RPMI7951 (cell line): ENCODE data around the gene FAM3D. TPM values are rescaled to one million over a fixed set of nuclear protein-coding genes. Genes with fewer than 3 reads are reported as not detected.
A peak's percentile ranks its signal among the peaks of the same experiment; 100 is the strongest.
"Not testable (repeated sequence)": the region's sequence is repeated elsewhere in the genome, so short reads cannot be mapped to it uniquely, and the experiment has no call there.

Experiments
- DNase-seq: peaks from one replicate; pipeline ENCODE4 v3.0.0-alpha.2; 2012; ENCODE audit warnings: low read depth
- total RNA-seq: library from RNA; depleted of rRNA; stranded (reverse); fragments of >200 nt; shearing (Covaris generic); gene quantifications from 2 replicates; pipeline ENCODE4 v1.2.3, GENCODE V29; 2014

Gene FAM3D
- total RNA-seq, 1 experiment from 2014 or later: not detected

- DNase-seq: peak; percentile 95
These were observed 16.9 kb upstream of the FAM3D start for GRCh38 chr3:58683466-58683865.

GRCh38 chr3:58683001-58683458, 16.5 kb upstream of the FAM3D start:
- peak; percentile 87 for DNase-seq

GRCh38 chr3:58681863-58682262, 15.3 kb upstream of the FAM3D start:
- DNase-seq: no peak

GRCh38 chr3:58680879-58681525, 14.4 kb upstream of the FAM3D start:
- no peak for DNase-seq

GRCh38 chr3:58679974-58680666, 13.5 kb upstream of the FAM3D start:
- DNase-seq: no peak

- DNase-seq: peak; percentile 16
These were observed 12.9 kb upstream of the FAM3D start for GRCh38 chr3:58679446-58679845.

- not testable (repeated sequence) for DNase-seq
These were observed 11.8 kb upstream of the FAM3D start for GRCh38 chr3:58678177-58678970.

- DNase-seq: no peak
These were observed 6.3 kb upstream of the FAM3D start for GRCh38 chr3:58672880-58673279.

- DNase-seq: no peak
These were observed 5.9 kb upstream of the FAM3D start for GRCh38 chr3:58672451-58672850.

- DNase-seq: no peak
These were observed 4.0 kb upstream of the FAM3D start for GRCh38 chr3:58670506-58671135.

GRCh38 chr3:58668247-58668646, 1.7 kb upstream of the FAM3D start:
- DNase-seq: no peak

GRCh38 chr3:58667704-58668103, 1.1 kb upstream of the FAM3D start:
- no peak for DNase-seq

- DNase-seq: no peak
These were observed 655 bp upstream of the FAM3D start for GRCh38 chr3:58667229-58667628.

GRCh38 chr3:58665405-58665804, 1.2 kb downstream of the FAM3D start:
- no peak for DNase-seq

- DNase-seq: no peak
These were observed 2.0 kb downstream of the FAM3D start for GRCh38 chr3:58664611-58665010.

- peak; percentile 23 for DNase-seq
These were observed 4.6 kb downstream of the FAM3D start for GRCh38 chr3:58661836-58662420.

GRCh38 chr3:58660998-58661397, 5.6 kb downstream of the FAM3D start:
- DNase-seq: no peak

GRCh38 chr3:58659051-58659675, 7.4 kb downstream of the FAM3D start:
- peak; percentile 37 for DNase-seq

- no peak for DNase-seq
These were observed 8.1 kb downstream of the FAM3D start for GRCh38 chr3:58658508-58658907.

- no peak for DNase-seq
These were observed 8.9 kb downstream of the FAM3D start for GRCh38 chr3:58657571-58658141.

- no peak for DNase-seq
These were observed 9.5 kb downstream of the FAM3D start for GRCh38 chr3:58657036-58657520.
